Activated T-cell treated with anti-CD3 and anti-CD28 coated beads, Interleukin-2, amount 50 U/mL, for 24 hours (primary cell): Measurements from ENCODE around the gene FBLN2.

Source experiments
- DNase-seq: peaks from one replicate; pipeline ENCODE4 v3.0.0-alpha.2; 2020
- H3K27ac Mint-ChIP-seq: 2 replicates; pipeline ENCODE4 v1.8.0; 2020; ENCODE audit warnings: mild to moderate bottlenecking, mixed read lengths
- H3K27me3 Mint-ChIP-seq: 2 replicates; pipeline ENCODE4 v1.8.0; 2020; ENCODE audit warnings: mixed read lengths
- H3K36me3 Mint-ChIP-seq: 2 replicates; pipeline ENCODE4 v1.8.0; 2020; ENCODE audit warnings: low read depth, mixed read lengths
- H3K4me1 Mint-ChIP-seq: 2 replicates; pipeline ENCODE4 v1.8.0; 2020; ENCODE audit warnings: low read depth, mixed read lengths
- H3K4me3 Mint-ChIP-seq: 2 replicates; pipeline ENCODE4 v1.8.0; 2020; ENCODE audit warnings: mild to moderate bottlenecking, moderate library complexity, mixed read lengths
- H3K9me3 Mint-ChIP-seq: 2 replicates; pipeline ENCODE4 v1.8.0; 2020; ENCODE audit warnings: mixed read lengths

FBLN2 gene

DNA sequence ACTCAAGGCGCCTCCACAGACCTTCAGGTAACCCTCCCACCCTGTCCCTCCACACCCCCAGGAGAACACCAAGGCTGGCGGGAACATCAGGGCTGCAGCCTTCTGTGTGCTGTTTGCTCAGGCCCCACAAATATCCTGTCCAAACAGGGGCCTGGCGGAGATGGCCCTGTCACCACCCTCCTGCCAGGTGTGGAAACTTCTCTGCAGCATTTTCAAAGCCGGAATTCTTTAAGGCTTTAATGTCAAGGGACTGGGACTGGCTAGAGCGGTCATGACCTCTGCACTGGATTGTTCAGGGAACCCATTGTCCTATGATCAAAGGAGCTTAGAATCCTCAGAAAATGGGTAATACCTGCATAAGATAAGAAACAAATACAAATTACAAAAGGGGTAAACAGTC is 46.6 kb downstream of the FBLN2 start:
- Mint-ChIP-seq H3K9me3 (no peaks in the 10 kb centered on the region), H3K4me1 (no peaks in the 10 kb centered on the region), H3K4me3 (no peak overlapping the region), H3K27ac (no peak overlapping the region), H3K36me3 (no peaks in the 10 kb centered on the region), H3K27me3 (peaks cover 8% of the 10 kb centered on the region)
- DNase-seq: no peak

DNA sequence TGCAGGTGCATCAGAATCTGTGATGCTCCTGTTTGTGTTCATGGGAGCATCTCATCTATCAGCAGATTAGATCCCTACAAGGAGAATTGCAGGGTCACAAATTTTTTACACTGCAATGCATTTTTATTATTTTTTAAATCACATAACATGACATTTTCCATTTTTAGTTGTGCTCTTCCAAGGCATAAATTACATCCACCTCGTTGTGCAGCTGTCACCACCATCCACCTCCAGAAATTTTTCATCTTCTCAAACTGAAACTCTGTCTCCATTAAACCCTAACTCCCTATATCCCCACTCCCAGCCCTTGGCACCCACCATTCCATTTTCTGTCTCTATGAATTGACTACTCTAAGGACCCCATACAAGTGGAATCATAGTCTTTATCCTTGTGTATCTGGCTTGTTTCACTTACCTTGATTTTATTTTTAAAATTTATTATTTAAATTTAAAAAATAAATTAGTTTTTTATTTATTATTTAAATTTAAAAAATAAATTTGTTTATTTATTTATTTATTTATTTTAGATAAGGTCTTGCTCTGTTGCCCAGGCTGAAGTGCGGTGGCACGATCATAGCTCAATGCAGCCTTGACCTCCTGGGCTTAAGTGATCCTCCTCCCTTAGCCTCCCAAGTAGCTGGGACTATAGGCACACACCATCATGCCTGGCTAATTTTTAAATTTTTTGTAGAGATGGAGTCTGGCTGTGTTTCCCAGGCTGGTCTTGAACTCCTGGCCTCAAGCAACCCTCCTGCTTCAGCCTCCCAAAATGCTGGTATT is 47.7 kb downstream of the FBLN2 start:
- no peak for DNase-seq
- Mint-ChIP-seq H3K4me3 (no peak overlapping the region), H3K9me3 (no peaks in the 10 kb centered on the region), H3K27ac (no peak overlapping the region), H3K27me3 (peaks cover 8% of the 10 kb centered on the region), H3K4me1 (no peaks in the 10 kb centered on the region), H3K36me3 (no peaks in the 10 kb centered on the region)

DNA sequence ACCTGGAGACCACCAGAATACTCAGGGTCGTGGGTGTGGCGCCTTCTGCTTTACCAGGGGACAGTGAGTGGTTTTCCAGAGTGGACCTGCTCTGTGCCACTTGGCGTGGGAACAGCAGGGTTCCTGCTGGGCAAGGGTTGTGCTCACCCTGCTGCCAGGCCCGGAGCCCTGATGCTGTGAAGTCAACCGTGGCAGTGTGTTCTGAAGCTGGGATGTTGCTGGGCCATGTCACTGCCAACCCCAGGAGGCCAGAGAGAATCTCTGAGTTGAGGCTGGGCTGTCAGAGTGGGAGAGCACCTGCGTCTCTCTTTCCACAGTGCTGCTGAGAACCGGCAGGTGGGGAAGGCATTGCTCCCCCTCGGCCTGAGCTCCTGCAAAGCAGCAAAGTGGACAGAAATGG is 48.7 kb downstream of the FBLN2 start:
- Mint-ChIP-seq H3K9me3 (no peaks in the 10 kb centered on the region), H3K27ac (no peak overlapping the region), H3K27me3 (peaks cover 8% of the 10 kb centered on the region), H3K4me1 (no peaks in the 10 kb centered on the region), H3K36me3 (no peaks in the 10 kb centered on the region), H3K4me3 (no peak overlapping the region)
- no peak for DNase-seq

DNA sequence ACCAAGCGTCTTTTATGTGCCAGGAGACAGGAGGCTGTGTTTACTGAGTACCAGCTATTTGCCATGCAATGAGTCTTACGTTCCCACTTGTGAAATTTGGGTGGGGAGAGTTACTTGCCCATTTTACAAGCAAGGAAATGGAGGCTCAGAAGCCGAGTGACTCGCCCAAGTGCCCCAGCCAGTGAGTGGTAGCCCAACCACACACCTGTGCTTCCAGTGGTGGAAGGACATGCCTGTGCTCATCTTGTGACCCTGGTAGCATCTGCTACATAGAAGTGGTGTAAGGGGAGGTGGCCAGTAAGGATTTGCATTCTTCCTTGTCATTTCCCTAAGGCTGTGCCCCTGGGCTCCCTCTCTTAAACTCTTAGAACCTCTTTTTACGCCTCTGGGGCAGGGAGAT is 49.3 kb downstream of the FBLN2 start:
- Mint-ChIP-seq H3K36me3 (no peaks in the 10 kb centered on the region), H3K4me3 (no peak overlapping the region), H3K4me1 (no peaks in the 10 kb centered on the region), H3K27ac (no peak overlapping the region), H3K27me3 (peaks cover 8% of the 10 kb centered on the region), H3K9me3 (no peaks in the 10 kb centered on the region)
- no peak for DNase-seq

DNA sequence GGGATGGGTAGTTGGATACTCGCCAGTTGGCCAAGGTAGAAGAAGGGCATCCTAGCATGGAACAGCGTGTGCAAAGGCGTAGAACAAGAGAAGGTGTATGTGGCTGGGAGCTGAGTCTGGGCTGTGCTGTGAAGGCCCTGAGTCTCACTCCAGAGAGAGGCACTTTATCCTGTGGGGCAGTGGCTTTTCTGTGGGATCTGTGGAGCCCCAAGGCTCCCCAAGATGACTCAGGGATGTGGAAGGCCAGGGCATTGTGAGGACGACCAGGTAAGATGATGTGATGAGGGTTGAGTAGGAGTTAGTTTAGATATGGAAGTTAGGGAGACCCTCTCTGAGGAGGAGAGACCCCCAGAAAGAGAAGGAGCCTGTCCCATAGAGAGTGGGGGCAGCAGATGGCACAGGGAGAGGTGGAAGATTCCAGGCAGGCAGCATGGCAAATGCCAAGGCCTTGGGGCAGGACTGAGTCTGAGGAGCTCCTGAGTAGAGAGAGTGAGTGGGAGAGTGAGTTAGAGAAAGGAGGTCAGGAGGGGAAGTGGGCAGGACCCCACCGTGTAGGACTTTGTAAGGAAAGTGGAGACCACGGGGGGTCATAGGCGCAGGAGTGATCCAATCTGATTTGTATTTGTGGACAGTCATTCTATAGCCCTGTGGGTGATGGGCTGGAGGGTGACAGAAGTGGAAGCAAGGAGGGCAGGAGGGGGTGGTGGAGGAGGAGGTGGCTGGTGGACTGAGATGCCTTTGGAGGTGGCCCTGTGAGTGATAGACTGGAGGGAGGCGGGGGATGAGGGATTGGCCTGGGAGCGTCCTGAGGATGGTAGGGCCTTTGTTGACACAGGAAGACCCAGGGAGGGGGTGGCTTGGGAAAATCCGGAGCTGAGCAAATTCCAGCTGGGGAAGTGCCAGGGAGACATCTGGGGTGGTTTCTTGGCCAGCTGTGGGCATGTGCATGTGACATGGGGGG is 50.3 kb downstream of the FBLN2 start:
- Mint-ChIP-seq H3K27me3 (peaks cover 8% of the 10 kb centered on the region), H3K4me3 (no peak overlapping the region), H3K9me3 (no peaks in the 10 kb centered on the region), H3K4me1 (no peaks in the 10 kb centered on the region), H3K36me3 (no peaks in the 10 kb centered on the region), H3K27ac (no peak overlapping the region)
- DNase-seq: no peak

DNA sequence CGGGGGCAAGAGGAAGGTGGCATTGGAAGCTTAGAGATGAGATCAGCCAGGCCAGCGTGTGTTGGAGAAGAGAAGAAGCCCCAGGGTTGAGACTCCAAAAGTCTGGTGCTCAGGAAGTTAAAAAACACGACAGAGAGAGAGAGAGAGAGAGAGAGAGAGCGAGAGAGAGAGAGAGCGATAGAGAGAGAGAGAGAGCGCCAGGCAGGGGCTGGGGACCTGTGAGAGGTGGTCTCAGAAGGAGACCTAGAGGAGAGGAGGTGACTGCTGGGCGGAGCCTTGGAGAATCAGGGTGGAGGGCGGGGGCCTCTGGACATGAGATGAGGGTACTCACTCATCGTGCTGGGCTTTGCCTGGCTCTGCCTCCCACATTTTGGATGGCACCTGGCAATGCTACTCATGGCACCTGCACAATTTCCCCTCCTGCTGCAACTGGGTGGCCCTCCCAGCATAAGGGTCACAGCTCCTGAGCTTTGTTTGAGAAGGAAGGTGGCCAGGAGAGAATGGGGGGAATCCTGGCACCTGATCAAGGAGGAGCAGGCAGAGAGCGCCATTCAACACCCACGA is 51.0 kb downstream of the FBLN2 start:
- Mint-ChIP-seq H3K27ac (no peak overlapping the region), H3K27me3 (peaks cover 6% of the 10 kb centered on the region), H3K9me3 (no peaks in the 10 kb centered on the region), H3K4me3 (no peak overlapping the region), H3K4me1 (no peaks in the 10 kb centered on the region), H3K36me3 (no peaks in the 10 kb centered on the region)
- DNase-seq: no peak

DNA sequence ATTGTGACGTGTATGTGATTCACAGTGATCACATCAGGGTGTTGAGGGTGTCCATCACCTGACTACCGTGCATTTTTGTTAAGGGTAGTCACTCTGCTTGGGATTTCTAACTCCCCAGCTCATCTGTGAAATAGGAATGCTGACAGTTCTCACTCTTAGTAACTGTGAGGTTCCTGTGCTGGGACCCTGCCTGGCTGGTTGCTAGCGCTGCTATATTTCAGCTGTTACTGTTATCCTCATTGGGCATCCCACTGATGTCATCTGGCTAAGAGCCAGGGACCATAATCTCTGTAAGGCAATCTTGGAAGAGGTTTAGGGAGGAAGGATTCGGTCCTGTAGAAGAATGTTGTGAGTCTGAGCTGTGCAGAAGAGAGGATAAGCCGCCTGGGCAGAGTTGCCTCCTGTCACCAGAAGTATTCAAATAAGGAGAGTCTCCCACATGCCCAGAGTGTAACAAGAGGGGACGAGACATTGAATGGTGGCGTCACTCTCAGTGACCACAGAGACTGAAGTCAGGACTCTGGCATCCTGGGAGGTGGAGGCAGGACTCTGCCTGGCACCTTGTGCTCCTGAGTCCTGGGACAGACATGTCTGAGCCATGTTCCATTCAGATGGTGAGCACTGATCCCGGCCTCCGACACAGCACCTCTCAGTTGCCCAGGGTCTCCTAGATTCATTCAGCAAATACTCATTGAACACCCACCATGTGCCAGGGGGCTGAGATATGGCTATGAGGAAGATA is 52.2 kb downstream of the FBLN2 start:
- no peak overlapping the region for H3K27ac Mint-ChIP-seq
- no peaks in the 10 kb centered on the region for H3K9me3 Mint-ChIP-seq
- no peaks in the 10 kb centered on the region for H3K36me3 Mint-ChIP-seq
- H3K27me3 Mint-ChIP-seq: peaks cover 6% of the 10 kb centered on the region
- DNase-seq: no peak
- no peaks in the 10 kb centered on the region for H3K4me1 Mint-ChIP-seq
- H3K4me3 Mint-ChIP-seq: no peak overlapping the region

DNA sequence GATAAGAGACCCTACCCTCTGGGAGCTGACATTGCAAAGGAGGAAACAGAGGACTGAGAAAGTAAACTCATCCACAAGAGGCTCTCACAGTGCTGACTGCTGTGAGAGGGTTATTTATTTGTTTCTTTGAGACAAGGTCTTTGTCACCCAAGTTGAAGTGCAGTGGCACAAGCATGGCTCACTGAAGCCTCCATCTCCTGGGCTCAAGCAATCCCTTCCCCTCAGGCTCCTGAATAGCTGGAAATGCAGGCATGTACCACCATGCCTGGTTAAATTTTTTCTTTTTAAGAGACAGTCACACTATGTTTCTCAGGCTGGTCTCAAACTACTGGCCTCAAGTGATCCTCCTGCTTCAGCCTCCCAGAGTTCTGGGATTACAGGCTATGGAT is 52.8 kb downstream of the FBLN2 start:
- H3K27me3 Mint-ChIP-seq: peaks cover 6% of the 10 kb centered on the region
- no peaks in the 10 kb centered on the region for H3K36me3 Mint-ChIP-seq
- no peaks in the 10 kb centered on the region for H3K4me1 Mint-ChIP-seq
- no peak overlapping the region for H3K4me3 Mint-ChIP-seq
- no peak for DNase-seq
- H3K27ac Mint-ChIP-seq: no peak overlapping the region
- no peaks in the 10 kb centered on the region for H3K9me3 Mint-ChIP-seq

DNA sequence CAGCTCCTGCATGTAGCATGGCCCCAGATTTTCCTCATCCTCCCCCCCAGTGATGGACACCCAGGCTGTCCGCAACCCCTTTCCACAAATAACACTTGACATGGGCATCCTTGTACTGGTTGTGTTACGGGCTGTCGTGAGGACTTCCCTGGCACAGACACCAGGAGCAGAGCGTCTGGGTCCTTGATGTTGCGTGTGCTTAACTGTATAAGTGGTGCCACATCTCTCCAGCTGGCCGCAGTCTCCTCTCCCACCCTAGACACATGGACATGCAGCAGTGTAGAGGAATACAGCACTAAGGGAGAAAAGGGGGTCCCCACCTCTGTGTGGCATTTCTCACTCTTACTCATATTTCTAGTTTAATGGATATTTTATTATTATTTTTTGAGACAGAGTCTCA is 56.6 kb downstream of the FBLN2 start:
- H3K27ac Mint-ChIP-seq: no peak overlapping the region
- no peak overlapping the region for H3K4me3 Mint-ChIP-seq
- H3K4me1 Mint-ChIP-seq: no peaks in the 10 kb centered on the region
- H3K9me3 Mint-ChIP-seq: no peaks in the 10 kb centered on the region
- no peak for DNase-seq
- peaks cover 11% of the 10 kb centered on the region for H3K27me3 Mint-ChIP-seq
- no peaks in the 10 kb centered on the region for H3K36me3 Mint-ChIP-seq

DNA sequence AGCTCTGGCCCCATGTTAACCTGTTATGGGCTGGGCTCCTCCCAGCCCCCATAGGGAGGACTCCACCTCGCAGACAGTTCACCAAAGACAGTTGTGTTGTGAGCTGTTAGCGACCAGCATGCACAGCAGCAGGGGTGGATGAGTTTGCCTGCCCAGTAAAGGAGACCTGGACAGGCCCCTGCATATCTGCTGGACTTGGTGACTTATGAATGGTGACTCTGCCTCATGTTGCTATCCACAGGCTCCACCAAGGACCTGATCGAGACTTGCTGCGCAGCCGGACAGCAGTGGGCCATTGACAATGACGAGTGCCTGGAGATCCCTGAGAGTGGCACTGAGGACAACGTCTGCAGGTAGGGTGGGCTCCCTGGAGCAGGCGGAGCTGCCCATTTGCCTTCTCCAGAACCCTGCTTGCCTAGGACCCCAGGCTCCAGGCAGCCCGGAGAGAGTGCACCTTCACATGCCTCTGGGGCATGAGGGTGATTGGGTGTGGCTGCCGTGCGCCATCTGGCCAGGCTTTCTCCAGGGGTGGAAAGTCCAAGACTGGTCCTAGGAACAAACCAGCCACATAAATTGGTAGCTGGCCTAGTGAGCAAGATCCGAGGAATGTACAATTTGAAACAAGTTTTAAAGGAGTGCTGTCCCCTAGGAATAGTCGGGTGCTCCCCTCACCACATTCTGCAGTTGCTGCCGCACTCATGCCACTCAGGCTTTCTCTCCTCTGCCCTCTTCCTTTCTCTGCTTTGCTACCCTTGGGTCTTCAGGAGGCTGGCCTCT is 59.1 kb downstream of the FBLN2 start:
- Mint-ChIP-seq H3K36me3 (no peaks in the 10 kb centered on the region), H3K27me3 (peaks cover 11% of the 10 kb centered on the region), H3K27ac (no peak overlapping the region), H3K9me3 (no peaks in the 10 kb centered on the region), H3K4me1 (no peaks in the 10 kb centered on the region), H3K4me3 (no peak overlapping the region)
- DNase-seq: no peak

DNA sequence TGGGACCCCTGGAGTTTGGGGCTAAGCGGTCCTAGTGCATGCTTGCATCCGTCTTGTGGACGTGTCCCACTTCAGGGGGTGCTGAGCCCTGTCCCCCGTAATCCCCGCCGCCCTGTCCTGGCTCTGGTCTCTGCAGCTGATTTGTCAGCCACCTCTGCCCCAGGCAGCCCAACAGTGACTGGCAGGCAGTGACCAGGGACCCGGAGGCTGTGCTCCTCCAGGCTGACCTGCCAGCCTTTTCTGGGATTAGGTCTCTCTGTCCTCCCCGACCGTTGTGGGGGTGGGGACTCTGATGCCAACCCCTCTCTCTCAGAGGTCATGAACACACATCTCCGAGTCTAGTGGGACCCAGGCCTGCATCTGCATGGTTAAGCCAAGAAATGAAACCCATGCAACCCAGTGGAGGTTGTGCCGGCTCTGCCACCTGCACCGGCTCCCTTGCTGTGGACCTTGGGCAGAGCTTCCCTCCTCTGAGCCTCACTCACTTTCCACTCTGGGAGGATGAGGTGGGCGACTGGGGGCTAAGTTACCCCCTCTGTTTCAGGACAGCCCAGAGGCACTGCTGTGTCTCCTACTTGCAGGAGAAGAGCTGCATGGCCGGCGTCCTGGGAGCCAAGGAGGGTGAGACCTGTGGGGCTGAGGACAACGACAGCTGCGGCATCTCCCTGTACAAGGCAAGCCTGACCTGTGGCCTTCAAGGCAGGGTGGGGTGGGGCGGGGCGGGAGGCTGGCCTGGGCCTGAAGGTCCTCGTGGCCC is 60.2 kb downstream of the FBLN2 start:
- no peak for DNase-seq
- Mint-ChIP-seq H3K4me1 (no peaks in the 10 kb centered on the region), H3K27ac (no peak overlapping the region), H3K27me3 (peaks cover 11% of the 10 kb centered on the region), H3K36me3 (no peaks in the 10 kb centered on the region), H3K4me3 (no peak overlapping the region), H3K9me3 (no peaks in the 10 kb centered on the region)

DNA sequence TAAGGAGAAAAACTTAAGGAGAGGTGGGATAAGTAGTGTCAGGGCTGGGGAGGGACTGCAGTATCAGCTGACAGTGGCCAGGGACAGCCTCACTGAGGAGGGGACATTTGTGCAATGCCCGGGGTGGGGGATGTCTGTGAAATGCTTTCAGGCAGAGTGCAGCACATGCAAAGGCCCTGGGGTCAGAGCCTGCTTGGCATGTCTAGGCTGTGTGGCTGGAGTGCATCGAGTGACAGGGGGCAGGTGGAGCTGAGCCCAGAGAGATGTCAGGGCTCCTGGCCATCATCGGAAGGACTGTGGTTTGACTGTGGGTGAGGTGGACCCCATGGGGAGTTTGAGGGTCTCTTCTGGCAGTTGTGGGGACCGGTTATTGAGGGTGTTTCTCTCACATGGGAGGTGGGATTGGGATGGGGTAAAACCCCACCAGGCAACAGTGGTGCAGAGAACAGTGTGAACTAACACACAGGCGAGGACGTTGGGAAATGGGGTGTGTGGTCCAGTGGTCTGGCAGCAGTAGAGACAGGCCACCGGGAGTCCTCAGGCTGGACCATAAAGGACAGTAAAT is 61.2 kb downstream of the FBLN2 start:
- Mint-ChIP-seq H3K9me3 (no peaks in the 10 kb centered on the region), H3K27ac (no peak overlapping the region), H3K27me3 (peaks cover 11% of the 10 kb centered on the region), H3K4me1 (no peaks in the 10 kb centered on the region), H3K4me3 (no peak overlapping the region), H3K36me3 (no peaks in the 10 kb centered on the region)
- no peak for DNase-seq

DNA sequence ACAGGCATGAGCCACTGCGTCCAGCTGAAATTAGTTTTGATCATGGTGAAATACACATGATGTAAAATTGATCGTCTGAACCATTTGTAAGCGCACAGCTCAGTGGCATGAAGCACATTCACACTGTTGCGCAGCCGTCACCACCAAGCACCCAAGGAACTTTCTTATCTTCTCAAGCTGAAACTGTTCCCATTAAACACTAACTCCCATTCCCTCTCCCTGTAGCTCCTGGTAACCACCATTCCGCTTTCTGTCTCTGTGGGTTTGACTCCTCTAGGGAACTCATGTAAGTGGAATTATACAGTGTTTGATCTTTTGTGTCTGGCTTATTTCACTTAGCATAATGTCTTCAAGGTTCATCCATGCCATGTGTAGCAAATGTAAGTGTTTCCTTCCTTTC is 62.3 kb downstream of the FBLN2 start:
- H3K9me3 Mint-ChIP-seq: no peaks in the 10 kb centered on the region

More for the DNA sequence above, 62.3 kb downstream of the FBLN2 start:
- Mint-ChIP-seq H3K4me1 (no peaks in the 10 kb centered on the region), H3K36me3 (no peaks in the 10 kb centered on the region), H3K27me3 (peaks cover 8% of the 10 kb centered on the region), H3K27ac (no peak overlapping the region), H3K4me3 (no peak overlapping the region)
- DNase-seq: no peak
